Measurements from ENCODE around the gene SLC25A52. TPM values are rescaled to one million over a fixed set of nuclear protein-coding genes. Genes with fewer than 3 reads are reported as not detected.

The SLC25A52 gene
- total RNA-seq, 1 donor from 2014 or later: not detected

DNA sequence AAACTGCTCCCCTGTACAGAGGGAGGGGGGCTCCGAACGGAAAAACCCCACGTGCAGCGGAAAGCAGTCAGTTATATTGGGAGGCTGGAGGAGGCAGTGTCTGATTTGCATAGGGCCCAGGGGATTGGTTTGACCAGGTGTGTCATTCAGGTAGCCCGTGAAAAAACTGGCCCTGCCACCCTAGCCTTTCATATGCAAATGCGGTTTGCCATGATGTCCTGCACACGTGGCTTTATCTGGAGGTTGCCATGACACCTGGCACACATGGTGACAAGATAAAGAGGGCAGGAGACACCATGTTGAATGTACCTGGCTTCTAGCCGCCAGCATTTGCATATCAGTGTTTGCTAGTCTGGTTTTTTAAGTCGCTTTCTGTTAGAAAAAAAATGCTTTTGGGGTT is 20.5 kb downstream of the SLC25A52 start:
- no peaks in the 10 kb centered on the region for H3K36me3 ChIP-seq (ENCODE audit: insufficient read depth, low read length)
- Mint-ChIP-seq H3K27ac (ENCODE audit: unreplicated experiment) (no peak overlapping the region), H3K4me3 (ENCODE audit: unreplicated experiment) (no peak overlapping the region), H3K4me1 (ENCODE audit: low read depth, unreplicated experiment) (no peaks in the 10 kb centered on the region), H3K36me3 (ENCODE audit: low read depth, unreplicated experiment) (no peaks in the 10 kb centered on the region), H3K9me3 (ENCODE audit: unreplicated experiment) (peaks cover 8% of the 10 kb centered on the region), H3K27me3 (ENCODE audit: low read depth, unreplicated experiment) (no peaks in the 10 kb centered on the region)
- H4K20me1 ChIP-seq (ENCODE audit: insufficient read depth, low read length): no peaks in the 10 kb centered on the region
- H3K4me2 ChIP-seq (ENCODE audit: low read length): no peak overlapping the region
- FAIRE-seq (no peak), DNase-seq (ENCODE audit: low read depth) (no peak)
- H3K9me3 ChIP-seq (ENCODE audit: insufficient read depth, low read depth, low read length): no peaks in the 10 kb centered on the region
- no peak overlapping the region for H3K27ac ChIP-seq (ENCODE audit: low read depth, low read length)
- no peaks in the 10 kb centered on the region for H3K79me2 ChIP-seq (ENCODE audit: insufficient read depth, low read length)
- H3K27me3 ChIP-seq (ENCODE audit: insufficient read depth, low read length): no peaks in the 10 kb centered on the region
- H3K9ac ChIP-seq (ENCODE audit: low read length): no peak overlapping the region
- no peaks in the 10 kb centered on the region for H3K4me1 ChIP-seq (ENCODE audit: insufficient read depth, low read length)
- no peak overlapping the region for H3K4me3 ChIP-seq (ENCODE audit: insufficient read depth, low read depth, low read length)
- no peak overlapping the region for H2AFZ ChIP-seq (ENCODE audit: low read depth, low read length)
- TF ChIP-seq, protein P1, sequence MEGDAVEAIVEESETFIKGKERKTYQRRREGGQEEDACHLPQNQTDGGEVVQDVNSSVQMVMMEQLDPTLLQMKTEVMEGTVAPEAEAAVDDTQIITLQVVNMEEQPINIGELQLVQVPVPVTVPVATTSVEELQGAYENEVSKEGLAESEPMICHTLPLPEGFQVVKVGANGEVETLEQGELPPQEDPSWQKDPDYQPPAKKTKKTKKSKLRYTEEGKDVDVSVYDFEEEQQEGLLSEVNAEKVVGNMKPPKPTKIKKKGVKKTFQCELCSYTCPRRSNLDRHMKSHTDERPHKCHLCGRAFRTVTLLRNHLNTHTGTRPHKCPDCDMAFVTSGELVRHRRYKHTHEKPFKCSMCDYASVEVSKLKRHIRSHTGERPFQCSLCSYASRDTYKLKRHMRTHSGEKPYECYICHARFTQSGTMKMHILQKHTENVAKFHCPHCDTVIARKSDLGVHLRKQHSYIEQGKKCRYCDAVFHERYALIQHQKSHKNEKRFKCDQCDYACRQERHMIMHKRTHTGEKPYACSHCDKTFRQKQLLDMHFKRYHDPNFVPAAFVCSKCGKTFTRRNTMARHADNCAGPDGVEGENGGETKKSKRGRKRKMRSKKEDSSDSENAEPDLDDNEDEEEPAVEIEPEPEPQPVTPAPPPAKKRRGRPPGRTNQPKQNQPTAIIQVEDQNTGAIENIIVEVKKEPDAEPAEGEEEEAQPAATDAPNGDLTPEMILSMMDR (IDR thresholded peaks at IDR 0.05; ENCODE audit: insufficient read depth, low read depth, low read length): no peak
- no peak for TF ChIP-seq EZH2 (IDR thresholded peaks at IDR 0.05; ENCODE audit: insufficient read depth, low read length)

- Mint-ChIP-seq H3K36me3 (ENCODE audit: low read depth, unreplicated experiment) (no peaks in the 10 kb centered on the region), H3K27ac (ENCODE audit: unreplicated experiment) (no peak overlapping the region), H3K9me3 (ENCODE audit: unreplicated experiment) (peaks cover 8% of the 10 kb centered on the region), H3K27me3 (ENCODE audit: low read depth, unreplicated experiment) (no peaks in the 10 kb centered on the region), H3K4me3 (ENCODE audit: unreplicated experiment) (no peak overlapping the region), H3K4me1 (ENCODE audit: low read depth, unreplicated experiment) (no peaks in the 10 kb centered on the region)
- no peak for FAIRE-seq
- H3K79me2 ChIP-seq (ENCODE audit: insufficient read depth, low read length): no peaks in the 10 kb centered on the region
- H4K20me1 ChIP-seq (ENCODE audit: insufficient read depth, low read length): no peaks in the 10 kb centered on the region
- no peaks in the 10 kb centered on the region for H3K9me3 ChIP-seq (ENCODE audit: insufficient read depth, low read depth, low read length)
- DNase-seq (ENCODE audit: low read depth): no peak
- H3K9ac ChIP-seq (ENCODE audit: low read length): no peak overlapping the region
- H3K27me3 ChIP-seq (ENCODE audit: insufficient read depth, low read length): no peaks in the 10 kb centered on the region
- H3K4me1 ChIP-seq (ENCODE audit: insufficient read depth, low read length): no peaks in the 10 kb centered on the region
- no peaks in the 10 kb centered on the region for H3K36me3 ChIP-seq (ENCODE audit: insufficient read depth, low read length)
- H3K4me3 ChIP-seq (ENCODE audit: insufficient read depth, low read depth, low read length): no peak overlapping the region
- H3K4me2 ChIP-seq (ENCODE audit: low read length): no peak overlapping the region
- no peak overlapping the region for H3K27ac ChIP-seq (ENCODE audit: low read depth, low read length)
- H2AFZ ChIP-seq (ENCODE audit: low read depth, low read length): no peak overlapping the region
- TF ChIP-seq, protein P1 (IDR thresholded peaks at IDR 0.05; ENCODE audit: insufficient read depth, low read depth, low read length): no peak
- TF ChIP-seq EZH2 (IDR thresholded peaks at IDR 0.05; ENCODE audit: insufficient read depth, low read length): no peak
These were observed 21.0 kb downstream of the SLC25A52 start for GRCh38 chr18:31739651-31740050.

GRCh38 chr18:31738460-31739407 is 21.9 kb downstream of the SLC25A52 start:
- H3K4me3 Mint-ChIP-seq (ENCODE audit: unreplicated experiment): no peak overlapping the region
- Histone ChIP-seq H3K36me3 (ENCODE audit: insufficient read depth, low read length) (no peaks in the 10 kb centered on the region), H3K27ac (ENCODE audit: low read depth, low read length) (no peak overlapping the region), H3K79me2 (ENCODE audit: insufficient read depth, low read length) (no peaks in the 10 kb centered on the region), H3K4me2 (ENCODE audit: low read length) (no peak overlapping the region), H3K9ac (ENCODE audit: low read length) (no peak overlapping the region), H3K9me3 (ENCODE audit: insufficient read depth, low read depth, low read length) (no peaks in the 10 kb centered on the region), H3K27me3 (ENCODE audit: insufficient read depth, low read length) (no peaks in the 10 kb centered on the region), H3K4me1 (ENCODE audit: insufficient read depth, low read length) (no peaks in the 10 kb centered on the region), H2AFZ (ENCODE audit: low read depth, low read length) (no peak overlapping the region), H4K20me1 (ENCODE audit: insufficient read depth, low read length) (no peaks in the 10 kb centered on the region), H3K4me3 (ENCODE audit: insufficient read depth, low read depth, low read length) (no peak overlapping the region)
- H3K4me1 Mint-ChIP-seq (ENCODE audit: low read depth, unreplicated experiment): no peaks in the 10 kb centered on the region
- no peak for FAIRE-seq
- TF ChIP-seq, protein P1 (IDR thresholded peaks at IDR 0.05; ENCODE audit: insufficient read depth, low read depth, low read length): no peak
- TF ChIP-seq EZH2 (IDR thresholded peaks at IDR 0.05; ENCODE audit: insufficient read depth, low read length): no peak
- no peak overlapping the region for H3K27ac Mint-ChIP-seq (ENCODE audit: unreplicated experiment)
- DNase-seq (ENCODE audit: low read depth): no peak
- H3K36me3 Mint-ChIP-seq (ENCODE audit: low read depth, unreplicated experiment): no peaks in the 10 kb centered on the region
- no peaks in the 10 kb centered on the region for H3K27me3 Mint-ChIP-seq (ENCODE audit: low read depth, unreplicated experiment)
- peaks cover 8% of the 10 kb centered on the region for H3K9me3 Mint-ChIP-seq (ENCODE audit: unreplicated experiment)
